Ishikawa (cell line): ENCODE results near the gene TMEM255A.
A peak's percentile ranks its signal among the peaks of the same experiment; 100 is the strongest.

Experiments used
- CEBPB ChIP-seq: IDR thresholded peaks from 2 replicates; pipeline ENCODE4 v1.6.1; 2012
- CREB1 ChIP-seq: IDR thresholded peaks from 2 replicates; pipeline ENCODE4 v1.6.1; 2012; ENCODE audit warnings: low read depth
- EGR1 ChIP-seq: IDR thresholded peaks from 2 replicates; pipeline ENCODE4 v1.6.1; 2012
- EP300 ChIP-seq: IDR thresholded peaks from 2 replicates; pipeline ENCODE4 v1.6.1; 2012; ENCODE audit warnings: borderline replicate concordance
- FOXM1 ChIP-seq: IDR thresholded peaks from 2 replicates; pipeline ENCODE4 v1.6.1; 2012; ENCODE audit warnings: low read depth, borderline replicate concordance
- MAX ChIP-seq: IDR thresholded peaks from 2 replicates; pipeline ENCODE4 v1.6.1; 2012
- NFIC ChIP-seq: IDR thresholded peaks from 2 replicates; pipeline ENCODE4 v1.6.1; 2012
- RAD21 ChIP-seq: IDR thresholded peaks from 2 replicates; pipeline ENCODE4 v1.6.1; 2012; ENCODE audit warnings: low read depth
- REST ChIP-seq: IDR thresholded peaks from 2 replicates; pipeline ENCODE4 v1.6.1; 2012; ENCODE audit warnings: low read depth, mild to moderate bottlenecking
- TAF1 ChIP-seq: IDR thresholded peaks from 2 replicates; pipeline ENCODE4 v1.6.1; 2012; ENCODE audit warnings: low read depth, mild to moderate bottlenecking
- TCF12 ChIP-seq: IDR thresholded peaks from 2 replicates; pipeline ENCODE4 v1.6.1; 2012; ENCODE audit warnings: low read depth
- TEAD4 ChIP-seq: IDR thresholded peaks from 2 replicates; pipeline ENCODE4 v1.6.1; 2012
- USF1 ChIP-seq: IDR thresholded peaks from 2 replicates; pipeline ENCODE4 v1.6.1; 2012
- YY1 ChIP-seq: IDR thresholded peaks from 2 replicates; pipeline ENCODE4 v1.6.1; 2012; ENCODE audit warnings: low read depth
- ZBTB7A ChIP-seq: IDR thresholded peaks from 2 replicates; pipeline ENCODE4 v1.6.1; 2012; ENCODE audit warnings: low read depth

The TMEM255A gene

GRCh38 chrX:120309873-120310705, 1.2 kb downstream of the TMEM255A start:
- TF ChIP-seq RAD21, result no peak
- TF ChIP-seq CEBPB, result no peak
- TF ChIP-seq USF1, result no peak
- TF ChIP-seq CREB1, result no peak
- no peak for TF ChIP-seq FOXM1
- TF ChIP-seq TAF1, result no peak
- TF ChIP-seq EGR1, result no peak
- TF ChIP-seq EP300, result no peak
- TF ChIP-seq ZBTB7A, result no peak
- TF ChIP-seq TEAD4, result no peak
- no peak for TF ChIP-seq MAX
- TF ChIP-seq NFIC, result no peak
- no peak for TF ChIP-seq REST
- no peak for TF ChIP-seq TCF12
- TF ChIP-seq YY1, result no peak

GRCh38 chrX:120308959-120309872, 2.0 kb downstream of the TMEM255A start:
- TF ChIP-seq TEAD4 (peak; percentile 47; the same call in 1 of the 2 replicates), MAX (peak; percentile 90), RAD21 (peak; percentile 40; the same call in 1 of the 2 replicates), FOXM1 (no peak), USF1 (no peak), YY1 (no peak), REST (no peak)

GRCh38 chrX:120308558-120308957, 2.7 kb downstream of the TMEM255A start:
- TF ChIP-seq REST, result no peak
- no peak for TF ChIP-seq TEAD4
- no peak for TF ChIP-seq CEBPB
- no peak for TF ChIP-seq TCF12
- no peak for TF ChIP-seq CREB1
- TF ChIP-seq RAD21, result no peak
- TF ChIP-seq FOXM1, result no peak
- TF ChIP-seq NFIC, result no peak
- TF ChIP-seq TAF1, result no peak

- TF ChIP-seq TAF1 (no peak), TCF12 (no peak), CEBPB (no peak), USF1 (no peak), TEAD4 (no peak), RAD21 (no peak), REST (no peak), YY1 (no peak), MAX (no peak), ZBTB7A (no peak), EP300 (no peak), NFIC (no peak), EGR1 (no peak), FOXM1 (no peak), CREB1 (no peak)
Observed at GRCh38 chrX:120306630-120307029, 4.6 kb downstream of the TMEM255A start.
